GM23248 (cell line): ENCODE results near the gene MYBPC1. TPM values are rescaled to one million over a fixed set of nuclear protein-coding genes. Genes with fewer than 3 reads are reported as not detected.

Experiments
- DNase-seq: peaks from one replicate; pipeline ENCODE4 v3.0.0-alpha.2; 2015
- H2AFZ ChIP-seq: fragments of 200-600 bp; sonication (generic); 2 replicates; pipeline ENCODE4 v1.6.1; 2016; ENCODE audit warnings: antibody characterized with exemption
- H3F3A ChIP-seq: fragments of 200-600 bp; sonication (generic); 2 replicates; pipeline ENCODE4 v1.6.1; 2016; ENCODE audit warnings: mild to moderate bottlenecking, antibody characterized with exemption, mixed run types; ENCODE audit not compliant: insufficient read depth
- H3K27ac ChIP-seq: fragments of 200-600 bp; sonication (generic); 2 replicates; pipeline ENCODE4 v1.5.1; 2016; ENCODE audit warnings: mild to moderate bottlenecking
- H3K27me3 ChIP-seq: fragments of 200-600 bp; sonication (generic); replicated peaks from 2 replicates; pipeline ENCODE4 v1.6.1; 2016; ENCODE audit warnings: mild to moderate bottlenecking; ENCODE audit not compliant: insufficient read depth
- H3K36me3 ChIP-seq: fragments of 200-600 bp; sonication (generic); 2 replicates; pipeline ENCODE4 v1.6.1; 2016; ENCODE audit warnings: low read depth, mild to moderate bottlenecking
- H3K4me1 ChIP-seq: fragments of 200-600 bp; sonication (generic); 2 replicates; pipeline ENCODE4 v1.6.1; 2016; ENCODE audit warnings: mild to moderate bottlenecking; ENCODE audit not compliant: insufficient read depth
- H3K4me2 ChIP-seq: fragments of 200-600 bp; sonication (generic); one replicate; pipeline ENCODE4 v1.6.1; 2016; ENCODE audit warnings: mild to moderate bottlenecking; ENCODE audit not compliant: unreplicated experiment
- H3K4me3 ChIP-seq: fragments of 200-600 bp; sonication (generic); 2 replicates; pipeline ENCODE4 v1.5.1; 2016; ENCODE audit warnings: mild to moderate bottlenecking
- H3K79me2 ChIP-seq: fragments of 200-600 bp; sonication (generic); 2 replicates; pipeline ENCODE4 v1.6.1; 2016; ENCODE audit warnings: mild to moderate bottlenecking; ENCODE audit not compliant: insufficient read depth
- H3K9ac ChIP-seq: fragments of 200-600 bp; sonication (generic); 2 replicates; pipeline ENCODE4 v1.6.1; 2016; ENCODE audit warnings: mild to moderate bottlenecking
- H3K9me2 ChIP-seq: fragments of 200-600 bp; sonication (generic); 2 replicates; pipeline ENCODE4 v1.6.1; 2016; ENCODE audit warnings: mixed run types, mild to moderate bottlenecking, moderate library complexity; ENCODE audit not compliant: insufficient read depth
- H3K9me3 ChIP-seq: fragments of 200-600 bp; sonication (generic); one replicate; pipeline ENCODE4 v1.6.1; 2017; ENCODE audit warnings: low read depth
- H4K20me1 ChIP-seq: fragments of 200-600 bp; sonication (generic); 2 replicates; pipeline ENCODE4 v1.6.0; 2016; ENCODE audit not compliant: insufficient read depth
- EZH2 ChIP-seq: fragments of 200-600 bp; sonication (generic); IDR thresholded peaks from 2 replicates; pipeline ENCODE4 v1.6.1; 2018; ENCODE audit warnings: antibody characterized with exemption, mild to moderate bottlenecking; ENCODE audit not compliant: insufficient read depth, poor library complexity, severe bottlenecking
- EZH2phosphoT487 ChIP-seq: fragments of 200-600 bp; sonication (generic); IDR thresholded peaks from 2 replicates; pipeline ENCODE4 v1.6.1; 2018; ENCODE audit warnings: antibody characterized with exemption, moderate library complexity, mild to moderate bottlenecking, low read depth; ENCODE audit not compliant: insufficient read depth
- WGBS, 2 experiments: methylation state at CpG; one replicate each; pipeline ENCODE4 v1.1.6; 2015 to 2017; ENCODE audit warnings: low lambda C conversion rate in 2 of 2, low coverage in 1 of 2; ENCODE audit errors: missing lambda C conversion rate in 2 of 2; 5-methylcytosine and 5-hydroxymethylcytosine counted together
- in situ Hi-C: fragments of 300-500 bp; cut with MboI; formaldehyde crosslinking; loops from 2 replicates; pipeline ENCODE4 v1.15.0; 2020
- polyA plus RNA-seq: library from polyadenylated mRNA; unstranded; fragments of >200 nt; fragmentation: Nextera tagmentation; extraction: Ambion mirVana; gene quantifications from 2 replicates; pipeline ENCODE4 v1.2.1, GENCODE V29; 2016
- total RNA-seq: library from RNA; depleted of rRNA; stranded (reverse); fragments of >200 nt; shearing (Covaris generic); gene quantifications from 2 replicates; pipeline ENCODE4 v1.2.3, GENCODE V29; 2014

Gene MYBPC1
- total and polyA plus RNA-seq, 2 experiments from 2014 or later, result not detected

GRCh38 chr12:101666052-101666728 lies 71.4 kb downstream of the MYBPC1 start:
- TF ChIP-seq EZH2phosphoT487 (no peak), EZH2 (no peak)
- Histone ChIP-seq H3K9me3 (no peaks in the 10 kb centered on the region), H3K4me2 (no peak overlapping the region), H3K79me2 (no peaks in the 10 kb centered on the region), H3K36me3 (no peaks in the 10 kb centered on the region), H3F3A (no peaks in the 10 kb centered on the region), H3K27me3 (0 out of 2 replicates have a peak, but pooled peaks cover 6% of the 10 kb centered on the region), H4K20me1 (no peaks in the 10 kb centered on the region), H3K27ac (no peak overlapping the region), H3K9me2 (no peaks in the 10 kb centered on the region), H3K9ac (no peak overlapping the region), H3K4me1 (no peaks in the 10 kb centered on the region), H2AFZ (no peak overlapping the region), H3K4me3 (no peak overlapping the region)
- in situ Hi-C loops, result no loop called here
- WGBS, 2 experiments, result 54 to 57% methylated on average over 7 of the region's 7 CpGs
- DNase-seq, result no peak

GRCh38 chr12:101667591-101667990 lies 72.8 kb downstream of the MYBPC1 start:
- Histone ChIP-seq H3K79me2 (no peaks in the 10 kb centered on the region), H4K20me1 (no peaks in the 10 kb centered on the region), H3K9me3 (no peaks in the 10 kb centered on the region), H3K27me3 (0 out of 2 replicates have a peak, but pooled peaks cover 6% of the 10 kb centered on the region), H3K4me2 (no peak overlapping the region), H3K9ac (no peak overlapping the region), H3K27ac (no peak overlapping the region), H3F3A (no peaks in the 10 kb centered on the region), H3K4me1 (no peaks in the 10 kb centered on the region), H3K4me3 (no peak overlapping the region), H2AFZ (no peak overlapping the region), H3K36me3 (no peaks in the 10 kb centered on the region), H3K9me2 (no peaks in the 10 kb centered on the region)
- no peak for DNase-seq
- 71 to 76% methylated on average over 5 of the region's 5 CpGs for WGBS, 2 experiments
- in situ Hi-C loops, result no loop called here
- no peak for TF ChIP-seq EZH2phosphoT487
- TF ChIP-seq EZH2, result no peak

GRCh38 chr12:101670007-101670671 lies 75.4 kb downstream of the MYBPC1 start:
- H3K36me3 ChIP-seq, result no peaks in the 10 kb centered on the region
- no peaks in the 10 kb centered on the region for H4K20me1 ChIP-seq
- 41 to 53% methylated on average over 6 of the region's 6 CpGs for WGBS, 2 experiments
- H3K9ac ChIP-seq, result no peak overlapping the region
- DNase-seq, result peak; percentile 54
- no peak overlapping the region for H3K27ac ChIP-seq
- in situ Hi-C loops, result no loop called here
- no peaks in the 10 kb centered on the region for H3K4me1 ChIP-seq
- H3K4me2 ChIP-seq, result no peak overlapping the region
- no peaks in the 10 kb centered on the region for H3F3A ChIP-seq
- H3K27me3 ChIP-seq, result 0 out of 2 replicates have a peak, but pooled peaks cover 5% of the 10 kb centered on the region
- H3K79me2 ChIP-seq, result no peaks in the 10 kb centered on the region
- no peaks in the 10 kb centered on the region for H3K9me2 ChIP-seq
- no peak overlapping the region for H2AFZ ChIP-seq
- no peak for TF ChIP-seq EZH2
- TF ChIP-seq EZH2phosphoT487, result no peak
- no peak overlapping the region for H3K4me3 ChIP-seq
- no peaks in the 10 kb centered on the region for H3K9me3 ChIP-seq

GRCh38 chr12:101671157-101671791 lies 76.5 kb downstream of the MYBPC1 start:
- Histone ChIP-seq H3K27ac (no peak overlapping the region), H3K36me3 (no peaks in the 10 kb centered on the region), H3K27me3 (no peaks in the 10 kb centered on the region), H4K20me1 (no peaks in the 10 kb centered on the region), H3K9ac (no peak overlapping the region), H3K4me2 (no peak overlapping the region), H2AFZ (no peak overlapping the region), H3F3A (no peaks in the 10 kb centered on the region), H3K9me3 (no peaks in the 10 kb centered on the region), H3K4me1 (no peaks in the 10 kb centered on the region), H3K79me2 (no peaks in the 10 kb centered on the region), H3K9me2 (no peaks in the 10 kb centered on the region), H3K4me3 (no peak overlapping the region)
- 58 to 63% methylated on average over 6 of the region's 6 CpGs for WGBS, 2 experiments
- TF ChIP-seq EZH2phosphoT487 (no peak), EZH2 (no peak)
- in situ Hi-C loops, result no loop called here
- no peak for DNase-seq
